Measurements from ENCODE around the gene BTNL9. TPM values are rescaled to one million over a fixed set of nuclear protein-coding genes. Genes with fewer than 3 reads are reported as not detected.

BTNL9 gene
- total RNA-seq, 2 donors from 2014 or later: 5.3 to 23.5 TPM

DNA sequence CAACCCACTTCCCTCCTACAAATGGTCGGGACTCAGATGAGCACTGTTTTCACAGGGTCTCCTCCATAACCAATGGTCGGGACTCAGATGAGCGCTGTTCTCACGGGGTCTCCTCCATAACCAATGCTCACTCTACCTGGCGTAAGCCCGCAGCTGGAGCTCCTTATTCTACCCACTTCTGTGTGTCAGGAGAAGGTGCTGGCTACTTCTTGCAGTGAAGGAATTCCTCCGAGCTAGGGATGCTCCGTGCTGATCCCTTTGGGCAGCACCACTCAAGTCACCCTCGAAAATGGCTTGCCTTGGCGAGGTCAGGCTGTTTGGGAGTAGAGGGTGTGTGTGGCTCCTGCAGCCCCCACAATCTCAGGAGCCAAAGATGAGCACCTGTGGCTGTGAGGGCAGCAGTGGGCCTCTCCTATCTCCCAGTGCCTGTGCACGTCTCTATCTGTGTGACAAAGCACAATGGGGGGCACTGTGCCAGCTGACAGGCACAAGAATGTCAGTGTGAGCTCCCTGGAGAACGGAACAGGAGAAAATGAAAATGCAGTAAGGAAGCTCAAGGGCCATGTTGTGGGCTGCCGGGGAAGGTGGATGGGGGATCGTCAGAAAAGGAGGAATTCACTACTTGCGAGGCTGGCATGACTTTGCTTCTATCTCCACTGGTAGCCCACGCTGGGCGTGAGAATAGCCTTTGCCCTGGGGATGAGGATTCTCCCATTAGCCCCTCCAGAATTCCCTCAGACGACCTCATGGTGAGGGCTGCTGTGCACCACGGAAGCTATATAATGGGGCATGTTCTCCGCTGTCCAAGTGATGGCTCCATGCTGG lies 3.9 kb upstream of the BTNL9 start:
- Histone ChIP-seq H3K4me1 (no peaks in the 10 kb centered on the region), H3K9me3 (no peaks in the 10 kb centered on the region), H3K4me3 (no peak overlapping the region), H3K27me3 (no peaks in the 10 kb centered on the region), H3K36me3 (no peaks in the 10 kb centered on the region), H3K27ac (no peak overlapping the region)
- DNase-seq (ENCODE audit: low spot score): peak; percentile 44
- TF ChIP-seq, protein P1, sequence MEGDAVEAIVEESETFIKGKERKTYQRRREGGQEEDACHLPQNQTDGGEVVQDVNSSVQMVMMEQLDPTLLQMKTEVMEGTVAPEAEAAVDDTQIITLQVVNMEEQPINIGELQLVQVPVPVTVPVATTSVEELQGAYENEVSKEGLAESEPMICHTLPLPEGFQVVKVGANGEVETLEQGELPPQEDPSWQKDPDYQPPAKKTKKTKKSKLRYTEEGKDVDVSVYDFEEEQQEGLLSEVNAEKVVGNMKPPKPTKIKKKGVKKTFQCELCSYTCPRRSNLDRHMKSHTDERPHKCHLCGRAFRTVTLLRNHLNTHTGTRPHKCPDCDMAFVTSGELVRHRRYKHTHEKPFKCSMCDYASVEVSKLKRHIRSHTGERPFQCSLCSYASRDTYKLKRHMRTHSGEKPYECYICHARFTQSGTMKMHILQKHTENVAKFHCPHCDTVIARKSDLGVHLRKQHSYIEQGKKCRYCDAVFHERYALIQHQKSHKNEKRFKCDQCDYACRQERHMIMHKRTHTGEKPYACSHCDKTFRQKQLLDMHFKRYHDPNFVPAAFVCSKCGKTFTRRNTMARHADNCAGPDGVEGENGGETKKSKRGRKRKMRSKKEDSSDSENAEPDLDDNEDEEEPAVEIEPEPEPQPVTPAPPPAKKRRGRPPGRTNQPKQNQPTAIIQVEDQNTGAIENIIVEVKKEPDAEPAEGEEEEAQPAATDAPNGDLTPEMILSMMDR (IDR thresholded peaks at IDR 0.05): no peak

DNA sequence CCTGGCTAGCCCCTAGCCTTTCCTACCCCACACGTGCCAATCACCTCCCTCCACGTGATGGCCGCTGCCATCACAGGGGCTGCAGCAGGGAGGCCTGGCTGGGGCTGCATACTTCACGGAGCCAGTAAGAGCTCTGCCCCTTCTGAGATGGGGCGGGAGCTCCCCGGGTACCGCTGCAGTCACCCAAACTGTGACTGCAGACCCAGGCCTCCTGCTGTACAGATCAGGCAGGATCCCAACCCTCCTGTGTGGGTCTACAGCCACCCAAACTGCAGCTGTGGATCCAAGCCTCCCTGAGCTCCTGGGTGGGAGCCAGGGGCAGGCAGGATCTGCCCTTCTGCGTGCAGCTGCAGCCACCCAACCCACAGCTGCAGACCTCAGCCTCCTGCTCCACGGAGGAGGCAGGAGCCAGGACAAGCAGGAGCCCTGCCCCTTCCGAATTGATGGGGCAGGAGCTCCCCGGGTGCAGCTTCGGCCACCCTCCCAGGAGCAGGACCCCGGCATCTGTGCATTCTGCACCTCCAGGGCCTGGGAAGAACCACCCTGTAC lies 3.2 kb upstream of the BTNL9 start:
- H3K27ac ChIP-seq: no peak overlapping the region
- no peak for DNase-seq (ENCODE audit: low spot score)
- TF ChIP-seq, protein P1 (IDR thresholded peaks at IDR 0.05): no peak

DNA sequence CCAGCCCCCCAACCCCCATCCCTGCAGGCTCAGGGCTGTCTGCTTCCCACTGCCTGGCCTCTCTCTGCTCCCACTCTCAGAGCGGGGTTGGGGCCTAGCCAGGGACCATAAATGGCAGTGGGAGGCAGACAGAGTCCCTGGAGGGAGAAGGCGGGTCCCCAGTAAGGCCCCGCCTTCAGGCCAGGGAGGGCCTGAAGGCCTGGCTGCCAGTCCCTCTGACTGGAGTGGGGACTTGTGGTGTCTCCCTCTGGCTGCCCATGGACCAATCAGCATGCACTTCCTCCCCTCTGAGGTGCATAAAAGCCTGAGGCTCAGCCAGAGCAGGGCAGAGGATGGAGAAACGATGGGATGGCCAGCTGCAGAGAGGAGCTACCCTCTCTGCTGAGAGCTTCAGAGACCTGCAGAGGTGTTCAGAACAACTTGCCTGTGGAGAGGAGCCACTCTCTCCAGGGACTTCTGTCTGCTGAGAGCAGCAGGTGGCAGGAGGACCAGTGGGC lies 2.7 kb upstream of the BTNL9 start:
- H3K9me3 ChIP-seq: no peaks in the 10 kb centered on the region
- no peak for DNase-seq (ENCODE audit: low spot score)
- H3K36me3 ChIP-seq: no peaks in the 10 kb centered on the region
- no peaks in the 10 kb centered on the region for H3K27me3 ChIP-seq
- no peaks in the 10 kb centered on the region for H3K4me1 ChIP-seq
- no peak overlapping the region for H3K27ac ChIP-seq
- H3K4me3 ChIP-seq: no peak overlapping the region
- TF ChIP-seq, protein P1 (IDR thresholded peaks at IDR 0.05): no peak

More for the DNA sequence above, 3.2 kb upstream of the BTNL9 start:
- no peaks in the 10 kb centered on the region for H3K4me1 ChIP-seq
- no peaks in the 10 kb centered on the region for H3K36me3 ChIP-seq
- no peak overlapping the region for H3K4me3 ChIP-seq
- no peaks in the 10 kb centered on the region for H3K9me3 ChIP-seq
- H3K27me3 ChIP-seq: no peaks in the 10 kb centered on the region

DNA sequence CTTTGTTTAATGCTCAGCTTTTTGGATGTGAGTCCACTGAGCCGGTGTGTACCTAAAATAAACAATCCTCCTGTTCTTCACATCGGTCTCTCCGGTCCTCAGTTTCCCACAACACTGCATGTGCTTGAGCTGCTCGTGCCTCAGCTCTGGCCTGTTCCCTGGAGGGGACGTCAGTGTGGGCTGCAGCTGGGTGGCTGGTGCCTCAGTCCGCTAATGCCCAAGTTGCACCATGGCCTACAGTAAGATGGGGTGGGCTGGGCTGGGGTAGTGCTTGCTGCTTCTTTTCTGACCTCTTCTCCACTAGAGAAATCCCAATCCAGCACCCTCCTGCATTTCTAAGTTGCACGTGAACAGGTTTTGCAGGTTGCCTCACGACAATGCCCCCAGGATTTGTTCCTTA lies 595 bp upstream of the BTNL9 start:
- DNase-seq (ENCODE audit: low spot score): peak; percentile 48
- TF ChIP-seq, protein P1 (IDR thresholded peaks at IDR 0.05): no peak
- H3K4me3 ChIP-seq: peak overlapping the region in 1 of 2 donors; percentile 42
- H3K36me3 ChIP-seq: no peaks in the 10 kb centered on the region
- H3K27me3 ChIP-seq: no peaks in the 10 kb centered on the region
- no peaks in the 10 kb centered on the region for H3K4me1 ChIP-seq
- H3K9me3 ChIP-seq: no peaks in the 10 kb centered on the region
- peak overlapping the region; percentile 73 to 76 for H3K27ac ChIP-seq

DNA sequence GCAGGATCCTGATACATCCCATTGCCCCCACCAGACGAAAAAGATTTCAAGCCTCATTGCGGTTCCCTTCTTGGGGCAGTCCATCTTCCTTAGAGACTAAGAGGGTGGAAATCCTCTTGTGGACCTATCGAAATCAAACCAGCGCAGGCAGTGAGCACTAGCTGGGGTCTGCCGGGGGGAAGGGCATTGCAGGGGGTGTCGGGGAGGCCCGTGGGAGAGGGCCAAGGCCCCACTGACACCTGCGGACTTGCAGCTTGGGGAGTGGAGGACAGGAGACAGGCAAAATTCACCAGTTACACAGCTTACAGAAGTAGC lies 522 bp downstream of the BTNL9 start:
- H3K4me3 ChIP-seq: peak overlapping the region; percentile 36 to 42
- peak overlapping the region; percentile 73 to 76 for H3K27ac ChIP-seq
- no peaks in the 10 kb centered on the region for H3K36me3 ChIP-seq
- TF ChIP-seq, protein P1 (IDR thresholded peaks at IDR 0.05): no peak
- H3K27me3 ChIP-seq: no peaks in the 10 kb centered on the region
- DNase-seq (ENCODE audit: low spot score): no peak
- no peaks in the 10 kb centered on the region for H3K4me1 ChIP-seq
- no peaks in the 10 kb centered on the region for H3K9me3 ChIP-seq
